Stimulated activated CD8-positive, alpha-beta memory T cell treated with anti-CD3 and anti-CD28 coated beads, Interleukin-4, amount 100 ng/mL, for 4 hours (primary cell): ENCODE measurements around the gene PRELID1.
"Not testable (repeated sequence)": the region's sequence is repeated elsewhere in the genome, so short reads cannot be mapped to it uniquely, and the experiment has no call there.

Experiments used
- DNase-seq, 2 donors: peaks; one replicate each; pipeline ENCODE4 v3.0.0-alpha.2; 2020; ENCODE audit warnings: low read depth in 2 of 2, low spot score in 1 of 2

PRELID1 gene

DNA sequence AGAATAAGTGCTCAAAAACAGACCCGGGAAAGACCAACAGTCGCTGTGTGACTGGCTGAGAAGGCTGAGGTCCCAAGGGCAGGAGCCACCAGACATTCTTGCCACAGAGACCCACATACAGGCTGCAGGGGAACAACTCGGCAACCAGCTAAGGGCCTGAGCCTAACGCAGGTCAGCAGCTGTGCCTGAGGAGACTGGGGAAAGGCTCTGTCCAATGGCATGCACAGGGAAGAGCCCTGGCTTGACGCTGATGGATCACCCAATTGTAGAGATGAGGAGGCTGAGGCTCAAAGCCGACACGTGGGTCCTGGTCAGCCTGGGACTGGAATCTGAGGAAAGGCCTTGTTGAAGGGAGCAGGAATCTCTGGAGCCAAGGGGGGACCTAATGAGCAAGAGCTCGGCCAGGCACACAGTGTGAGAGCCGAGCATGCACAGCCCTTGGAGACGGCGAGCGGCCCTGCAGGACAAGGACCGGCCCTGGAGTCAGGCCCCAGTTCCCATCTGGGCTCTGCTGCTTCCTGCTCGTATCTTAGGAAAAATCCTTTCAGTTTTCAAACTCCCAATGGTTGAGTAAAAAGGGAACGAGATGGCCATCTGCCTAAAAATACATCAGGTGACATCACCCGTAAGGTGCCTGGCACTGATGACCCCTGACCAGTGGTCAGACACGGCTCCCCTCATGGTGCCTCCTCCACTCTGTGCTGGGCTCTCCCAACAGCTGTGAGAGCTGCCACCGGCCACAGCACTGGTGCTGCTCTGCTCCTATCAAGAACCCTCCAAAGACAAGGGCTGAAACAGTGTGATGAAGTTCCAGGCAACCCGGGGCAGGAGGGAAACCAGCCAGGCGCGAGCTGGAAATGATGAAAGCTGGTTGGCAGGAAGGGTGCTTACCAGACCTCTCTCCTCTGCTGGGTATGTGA, 31.4 kb downstream of the PRELID1 start:
- DNase-seq: no peak

DNA sequence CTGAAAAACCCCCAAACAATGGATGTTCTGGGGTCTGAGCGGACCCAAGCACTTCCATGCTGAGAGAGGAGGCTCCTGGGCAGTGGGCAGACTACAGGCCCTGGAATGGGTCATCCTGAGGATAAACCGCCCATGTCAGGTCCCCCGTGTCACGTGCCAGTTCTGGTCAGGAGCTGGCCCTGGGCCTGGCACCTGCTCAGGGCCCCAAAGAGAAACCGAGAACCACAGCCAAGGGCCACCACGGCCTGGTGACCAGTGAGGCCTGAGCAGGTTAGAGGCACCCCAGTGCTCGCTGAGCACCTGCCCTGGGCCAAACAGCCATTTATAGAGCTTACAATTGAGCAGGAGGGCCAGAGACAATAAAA, 32.1 kb downstream of the PRELID1 start:
- DNase-seq: no peak

DNA sequence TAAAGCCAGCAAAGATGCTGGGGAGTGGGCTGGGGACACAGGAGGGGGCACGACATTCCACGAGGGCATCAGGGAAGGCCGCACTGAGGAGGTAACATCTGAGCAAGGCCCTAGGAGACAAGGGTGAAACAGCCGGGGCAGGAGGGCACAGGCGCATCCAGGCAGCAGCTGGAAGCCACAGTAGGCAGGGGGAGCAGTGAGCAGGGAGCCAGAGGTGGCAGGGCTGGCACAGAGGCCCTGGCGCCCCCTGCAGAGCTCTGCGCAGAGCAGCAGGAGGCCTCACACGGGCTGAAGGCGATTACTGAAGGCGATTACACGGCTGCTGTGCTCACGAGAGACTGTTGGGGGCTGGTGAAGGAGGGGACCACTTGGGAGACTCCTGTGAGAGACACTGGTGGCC, 32.5 kb downstream of the PRELID1 start:
- DNase-seq: no peak

DNA sequence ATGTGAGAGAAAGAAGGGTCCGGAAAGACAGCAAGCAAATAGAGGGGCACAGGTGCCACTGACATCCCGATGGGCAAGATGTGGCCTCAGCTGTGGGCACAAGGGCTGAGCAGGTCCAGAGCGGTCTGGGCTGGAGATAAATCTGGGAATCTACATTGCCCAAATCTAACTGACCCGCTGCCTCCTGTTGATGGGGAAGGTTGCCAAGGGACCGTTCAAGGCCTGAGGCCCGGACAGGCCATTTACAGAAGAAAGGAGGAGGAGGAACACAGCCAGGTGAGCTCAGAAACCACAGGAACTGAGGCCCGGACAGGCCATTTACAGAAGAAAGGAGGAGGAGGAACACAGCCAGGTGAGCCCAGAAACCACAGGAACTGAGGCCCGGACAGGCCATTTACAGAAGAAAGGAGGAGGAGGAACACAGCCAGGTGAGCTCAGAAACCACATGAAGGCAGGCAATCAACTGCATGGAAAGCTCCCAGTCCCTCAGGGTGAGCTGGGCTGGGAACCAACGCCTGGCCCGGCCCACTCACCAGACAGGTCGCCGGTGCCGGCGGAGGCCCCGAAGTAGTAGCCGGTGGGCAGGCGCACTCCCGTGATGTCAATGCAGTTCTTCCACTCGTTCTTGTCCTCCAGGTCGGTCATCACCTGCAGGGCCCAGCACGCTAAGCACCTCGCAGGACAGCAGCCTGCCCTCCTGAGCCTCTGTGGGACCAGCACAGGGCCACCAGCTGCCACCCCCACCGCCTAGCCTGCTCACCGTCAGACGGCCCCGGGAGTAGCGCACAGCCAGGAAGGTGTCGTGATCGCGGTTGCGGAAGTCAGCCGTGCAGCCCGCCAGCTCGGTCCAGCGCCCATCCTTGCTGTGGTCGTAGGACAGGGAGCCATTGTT, 33.2 kb downstream of the PRELID1 start:
- DNase-seq: no peak

DNA sequence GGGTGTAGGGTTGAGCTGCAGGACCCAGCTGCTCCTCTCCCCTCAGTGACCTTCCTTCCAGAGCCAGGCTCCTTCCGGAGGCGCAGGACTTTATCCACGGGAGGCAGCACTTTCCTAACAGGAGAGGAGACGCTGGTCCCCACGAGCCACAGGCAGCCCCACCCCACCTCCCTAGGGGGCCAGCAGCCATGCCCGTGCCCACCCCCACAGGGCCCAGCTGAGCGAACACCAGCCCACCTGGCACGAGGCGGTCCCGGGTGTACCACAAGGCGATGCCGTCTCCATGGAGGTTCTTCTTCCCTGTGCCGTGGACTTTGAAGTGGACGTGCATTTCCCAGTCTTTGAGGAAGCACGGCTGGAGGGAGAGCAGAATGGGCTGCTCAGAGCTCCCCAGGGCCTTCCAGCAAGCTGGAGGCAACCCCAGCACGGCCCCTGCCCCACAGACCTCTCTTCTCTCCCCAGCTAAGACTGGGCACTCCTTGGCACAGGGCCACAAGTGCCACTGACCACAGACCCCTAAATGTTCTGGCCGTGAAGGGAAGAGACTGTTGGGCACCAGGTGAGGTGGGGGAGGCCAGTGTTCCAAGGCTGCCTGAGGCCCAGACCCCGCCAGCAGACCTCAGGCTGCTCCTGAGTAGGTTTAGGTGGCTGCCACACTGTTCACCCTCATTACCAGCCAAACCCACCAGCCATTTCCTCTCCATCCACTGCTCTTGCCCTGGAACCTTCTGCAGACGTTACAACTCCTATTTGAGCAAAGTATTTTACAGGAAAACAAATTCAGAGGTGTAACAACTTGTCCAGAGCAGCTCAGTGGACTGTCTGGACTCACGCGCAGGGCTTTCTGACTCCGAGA, 34.9 kb downstream of the PRELID1 start:
- no peak for DNase-seq

DNA sequence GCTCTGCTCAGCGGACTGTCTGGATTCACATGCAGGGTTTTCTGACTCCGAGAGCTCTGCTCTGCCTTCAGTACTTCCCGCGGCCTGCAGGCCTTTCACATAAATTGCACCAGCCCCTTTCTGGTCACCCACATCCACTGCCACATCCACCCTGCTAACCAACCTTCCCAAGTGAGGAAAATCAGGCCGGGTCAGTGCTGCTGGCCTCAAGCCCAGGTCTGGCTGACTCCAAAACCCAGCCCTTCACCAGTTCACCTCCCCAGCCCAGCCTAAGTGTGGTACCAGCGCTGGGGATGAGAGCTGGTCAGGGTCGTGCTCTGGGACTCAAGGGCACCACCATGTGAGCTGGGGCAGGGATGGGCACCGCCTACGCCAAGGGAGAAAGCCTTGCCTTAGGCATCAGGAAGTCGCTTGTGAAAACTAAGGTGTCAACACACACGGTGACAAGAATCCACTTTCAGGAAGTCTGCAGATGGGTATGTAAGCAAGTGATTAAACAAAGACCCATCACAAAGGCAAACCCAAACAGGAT, 35.6 kb downstream of the PRELID1 start:
- no peak for DNase-seq

DNA sequence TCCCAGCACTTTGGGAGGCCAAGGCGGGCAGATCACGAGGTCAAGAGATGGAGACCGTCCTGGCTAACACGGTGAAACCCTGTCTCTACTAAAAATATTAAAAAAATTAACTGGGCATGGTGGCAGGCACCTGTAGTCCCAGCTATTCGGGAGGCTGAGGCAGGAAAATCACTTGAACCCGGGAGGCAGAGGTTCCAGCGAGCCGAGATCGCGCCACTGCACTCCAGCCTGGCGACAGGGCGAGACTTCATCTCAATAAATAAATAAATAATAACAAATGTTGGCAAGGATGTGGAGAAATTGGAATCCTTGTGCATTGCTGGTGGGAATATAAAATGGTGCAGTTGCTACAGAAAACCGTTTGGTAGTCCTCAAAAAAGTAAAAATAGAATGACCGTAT, 39.4 kb downstream of the PRELID1 start:
- not testable (repeated sequence) for DNase-seq

DNA sequence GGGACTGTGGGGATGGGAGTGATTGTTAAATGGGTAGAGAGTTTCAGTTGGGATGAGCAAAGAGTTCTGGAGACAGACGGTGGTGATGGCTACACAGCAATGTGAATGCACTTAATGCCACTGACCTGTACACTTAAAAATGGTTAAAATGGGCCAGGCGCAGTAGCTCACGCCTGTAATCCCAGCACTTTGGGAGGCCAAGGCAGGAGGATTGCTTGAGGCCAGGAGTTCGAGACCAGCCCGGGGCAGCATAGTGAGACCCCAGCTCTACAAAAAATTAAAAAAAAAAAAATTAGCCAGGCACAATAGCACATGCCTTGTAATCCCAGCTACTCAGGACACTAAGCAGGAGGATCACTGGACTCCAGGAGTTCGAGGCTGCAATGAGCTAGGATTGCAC, 40.2 kb downstream of the PRELID1 start:
- DNase-seq: no peak

DNA sequence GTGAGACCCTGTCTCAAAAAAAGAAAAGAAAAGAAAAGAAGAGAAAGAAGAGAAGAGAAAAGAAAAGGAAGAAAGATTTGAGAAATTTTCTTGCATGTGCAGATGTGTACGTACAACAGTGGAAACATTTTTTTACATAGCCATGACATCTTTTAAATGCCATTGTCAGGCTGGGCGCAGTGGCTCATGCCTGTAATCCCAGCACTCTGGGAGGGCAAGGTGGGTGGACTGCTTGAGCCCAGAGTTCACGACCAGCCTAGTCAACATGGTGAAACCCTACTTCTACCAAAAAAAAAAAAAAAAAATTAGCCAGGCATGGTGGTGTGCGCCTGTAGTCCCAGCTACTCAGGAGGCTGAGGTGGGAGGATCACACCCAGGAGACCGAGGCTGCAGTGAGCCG, 41.3 kb downstream of the PRELID1 start:
- DNase-seq: no peak

DNA sequence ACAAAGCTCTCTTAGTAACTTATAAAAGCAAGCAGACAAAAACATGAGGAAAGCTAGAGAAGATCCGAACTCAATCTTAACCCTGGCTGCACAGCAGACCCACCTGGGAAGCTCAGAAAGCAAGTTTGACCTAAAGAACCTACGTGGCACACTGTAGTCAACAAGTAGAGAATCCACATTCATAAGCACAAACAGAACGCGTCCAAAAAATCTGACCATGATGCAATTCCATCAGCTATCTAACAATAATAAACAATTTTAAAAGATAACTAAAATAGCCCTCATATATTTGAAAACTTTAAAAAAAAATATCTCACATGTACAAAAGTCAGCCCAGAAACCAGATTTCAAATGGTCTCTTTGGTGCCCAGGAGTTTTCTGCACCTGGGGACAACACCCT, 43.2 kb downstream of the PRELID1 start:
- no peak for DNase-seq

DNA sequence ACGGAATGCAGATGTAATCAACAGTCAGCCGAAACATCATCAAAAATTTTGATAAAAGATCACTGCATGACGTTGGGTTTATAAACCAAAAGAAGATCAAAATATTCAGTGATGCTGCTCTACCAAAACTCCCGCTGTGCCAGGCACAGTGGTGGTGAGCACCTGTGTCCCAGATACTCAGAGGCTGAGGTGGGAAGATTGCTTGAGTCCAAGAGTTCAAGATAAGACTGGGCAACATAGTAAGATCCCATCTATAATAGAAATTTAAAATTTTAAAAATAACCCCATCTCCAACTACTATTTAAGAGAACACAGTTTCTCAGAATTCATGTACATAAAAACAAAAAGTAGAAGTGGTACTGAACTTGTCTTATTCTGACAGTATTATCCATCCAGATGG, 44.1 kb downstream of the PRELID1 start:
- DNase-seq: no peak

DNA sequence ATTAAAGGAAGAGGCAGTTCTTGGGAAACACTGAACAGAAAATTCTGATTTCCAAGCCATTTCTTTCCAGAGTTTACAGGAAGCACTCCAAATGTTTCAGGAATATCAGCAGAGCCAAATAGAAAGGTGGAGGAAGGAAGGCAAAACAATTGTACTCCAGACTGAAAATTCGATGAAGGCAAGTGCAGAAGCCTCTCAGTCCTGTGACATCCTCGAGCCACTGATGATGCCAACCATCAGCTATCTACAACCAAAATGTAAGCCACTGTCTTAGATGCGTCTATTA, 45.7 kb downstream of the PRELID1 start:
- DNase-seq: no peak

DNA sequence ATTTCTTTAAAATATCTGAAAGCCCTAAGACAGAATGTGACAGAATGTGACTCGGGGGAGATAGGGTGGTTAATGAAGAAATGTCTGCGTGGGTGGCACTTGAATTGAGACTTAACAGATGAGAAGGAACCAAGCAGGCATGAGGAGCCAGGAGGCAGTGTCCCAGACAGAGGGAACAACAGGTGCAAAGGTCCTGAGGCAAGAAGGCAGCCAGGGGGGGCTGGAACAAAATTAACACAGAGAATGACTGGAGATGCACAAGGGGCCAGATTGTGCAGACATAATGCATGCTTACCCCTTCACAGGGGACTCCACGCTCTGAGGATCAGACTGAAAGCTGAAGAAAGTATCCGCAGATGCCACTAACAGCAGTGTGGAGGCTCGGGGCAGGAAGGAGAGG, 46.2 kb downstream of the PRELID1 start:
- DNase-seq: no peak

DNA sequence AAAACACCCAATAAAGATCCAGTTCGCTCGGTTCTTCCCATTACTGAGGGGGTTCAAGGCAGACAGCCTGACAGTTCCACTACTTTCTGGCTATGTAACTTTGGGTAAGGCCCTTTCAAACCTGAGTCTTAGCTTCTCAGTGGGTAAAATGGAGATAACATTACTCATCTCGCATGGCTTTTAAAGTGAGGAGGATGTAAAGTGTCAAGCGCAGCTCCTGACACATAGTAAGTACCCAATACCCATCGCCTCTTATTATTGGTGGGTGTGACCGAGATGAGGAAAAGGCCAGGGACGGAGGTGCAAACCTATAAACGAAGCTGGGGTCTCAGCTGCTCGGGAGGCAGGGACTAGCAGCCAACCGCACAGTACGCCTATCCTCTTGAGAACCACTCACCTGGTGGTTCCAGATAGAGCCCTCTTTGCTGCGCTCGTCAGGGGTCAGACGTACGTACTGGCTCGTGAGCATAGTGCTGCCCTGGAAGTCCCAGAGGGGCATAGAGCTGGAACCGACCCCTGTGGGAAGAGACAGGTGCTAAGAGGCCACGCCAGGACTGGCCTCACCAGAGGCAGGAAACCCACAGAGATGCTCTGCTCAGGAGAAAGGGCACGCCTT, 47.3 kb downstream of the PRELID1 start:
- no peak for DNase-seq

DNA sequence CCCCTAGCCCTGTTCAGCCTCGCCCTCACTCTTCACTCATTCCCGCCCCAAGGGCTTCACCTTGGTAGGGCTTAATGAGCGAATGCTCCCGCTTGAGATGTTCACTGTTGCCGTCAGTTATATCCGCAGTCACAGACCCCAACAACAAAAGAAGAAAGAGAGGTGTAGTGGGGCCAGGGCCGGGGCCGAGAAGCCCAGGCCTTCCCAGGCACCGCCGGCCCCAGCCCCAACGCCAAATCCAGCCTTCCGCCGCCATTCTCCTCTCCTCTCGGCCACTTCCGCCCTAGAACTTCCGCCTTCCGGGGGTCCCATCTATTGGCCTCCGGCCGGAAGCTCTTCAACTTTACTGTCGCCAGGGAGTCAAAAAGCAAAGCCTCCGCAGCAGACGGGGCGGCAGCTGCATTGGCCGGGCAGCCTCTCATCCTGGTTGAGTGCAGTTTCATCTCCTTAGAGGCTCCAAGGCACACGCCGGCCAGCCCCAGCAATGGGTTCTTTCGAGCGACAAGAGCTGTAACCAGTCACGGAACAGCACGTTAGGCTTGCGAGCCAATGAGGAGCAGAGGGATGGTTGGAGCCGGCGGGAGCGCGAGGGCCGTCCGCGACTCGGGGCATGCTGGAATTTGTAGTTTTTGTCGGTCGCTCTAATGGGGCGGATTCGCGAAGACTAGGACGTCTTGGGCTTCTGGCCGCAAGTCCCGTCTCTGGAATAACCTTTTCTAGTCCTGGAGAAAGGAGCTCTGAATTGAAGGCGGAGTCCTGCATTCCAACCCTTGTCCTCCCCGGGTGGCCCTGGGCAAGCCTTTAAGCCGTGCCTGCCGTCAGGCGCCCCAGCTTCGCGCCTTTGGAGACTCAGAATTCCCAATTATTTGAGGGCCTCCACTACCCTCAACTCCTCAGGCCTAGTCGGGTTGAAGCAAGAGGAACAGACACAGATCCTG, 48.1 kb downstream of the PRELID1 start, which contains the start of gene LMAN2:
Gene LMAN2, minus strand, starts transcription at position 277 of the 938 bp plus-strand sequence. Its CDS starts 21 bp downstream, at position 256.
- peak; percentile 74 to 80 for DNase-seq

DNA sequence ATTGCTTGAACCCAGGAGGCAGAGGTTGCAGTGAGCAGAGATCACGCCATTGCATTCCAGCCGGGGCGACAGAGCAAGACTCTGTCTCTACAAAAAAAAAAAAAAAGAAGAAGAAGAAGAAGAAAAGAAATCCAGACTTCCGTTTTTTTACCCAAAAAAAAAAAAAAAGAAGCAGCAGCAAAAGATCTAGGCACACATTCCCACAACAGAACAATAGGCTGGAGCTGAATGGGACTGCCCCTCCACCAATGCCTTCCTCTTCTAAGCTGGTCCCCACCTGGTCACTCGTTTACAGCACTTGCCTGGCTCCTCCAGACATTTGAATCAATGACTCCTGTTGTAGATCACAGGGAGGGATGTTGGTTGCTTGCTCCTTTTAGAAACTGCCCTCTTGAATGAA, 49.5 kb downstream of the PRELID1 start:
- DNase-seq: no peak

DNA sequence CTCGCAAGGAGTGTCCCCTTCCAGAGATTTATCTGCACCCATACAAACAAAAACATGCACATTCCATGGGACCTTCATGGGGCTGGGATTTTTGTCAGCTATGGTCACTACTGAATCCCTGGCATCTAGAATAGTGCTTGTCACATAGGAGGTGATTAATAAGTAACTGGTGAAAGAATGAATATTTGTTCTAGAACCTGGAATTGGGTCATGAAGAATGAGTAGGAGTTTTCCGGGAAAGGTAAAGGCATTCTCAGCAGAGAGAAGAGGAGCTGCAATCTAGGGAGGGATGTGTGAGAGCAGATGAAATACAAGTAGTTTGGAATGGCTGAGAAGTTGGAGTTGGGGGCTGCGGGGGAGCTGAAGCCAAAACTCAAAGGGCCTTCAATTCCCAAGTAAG, 50.7 kb downstream of the PRELID1 start:
- no peak for DNase-seq

DNA sequence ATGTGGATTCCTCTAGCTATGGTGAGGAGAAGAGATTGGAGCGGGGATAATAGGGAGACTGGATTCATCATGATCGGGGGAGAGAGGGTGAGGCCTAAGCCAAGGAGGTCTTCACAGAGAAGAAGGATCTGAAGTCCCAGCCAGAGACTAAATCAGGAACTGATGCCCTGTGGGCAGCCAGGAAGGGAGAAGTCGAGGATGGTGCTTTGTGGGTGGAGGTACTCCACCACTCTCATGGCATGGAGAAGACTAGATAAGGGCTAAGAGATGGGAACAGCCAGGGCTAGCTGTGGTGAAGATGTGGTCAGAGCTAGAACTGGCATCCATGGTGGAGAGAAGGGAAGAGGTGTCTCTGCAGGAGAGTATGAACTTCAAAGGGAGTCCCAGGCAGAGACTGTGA, 51.1 kb downstream of the PRELID1 start:
- DNase-seq: no peak

DNA sequence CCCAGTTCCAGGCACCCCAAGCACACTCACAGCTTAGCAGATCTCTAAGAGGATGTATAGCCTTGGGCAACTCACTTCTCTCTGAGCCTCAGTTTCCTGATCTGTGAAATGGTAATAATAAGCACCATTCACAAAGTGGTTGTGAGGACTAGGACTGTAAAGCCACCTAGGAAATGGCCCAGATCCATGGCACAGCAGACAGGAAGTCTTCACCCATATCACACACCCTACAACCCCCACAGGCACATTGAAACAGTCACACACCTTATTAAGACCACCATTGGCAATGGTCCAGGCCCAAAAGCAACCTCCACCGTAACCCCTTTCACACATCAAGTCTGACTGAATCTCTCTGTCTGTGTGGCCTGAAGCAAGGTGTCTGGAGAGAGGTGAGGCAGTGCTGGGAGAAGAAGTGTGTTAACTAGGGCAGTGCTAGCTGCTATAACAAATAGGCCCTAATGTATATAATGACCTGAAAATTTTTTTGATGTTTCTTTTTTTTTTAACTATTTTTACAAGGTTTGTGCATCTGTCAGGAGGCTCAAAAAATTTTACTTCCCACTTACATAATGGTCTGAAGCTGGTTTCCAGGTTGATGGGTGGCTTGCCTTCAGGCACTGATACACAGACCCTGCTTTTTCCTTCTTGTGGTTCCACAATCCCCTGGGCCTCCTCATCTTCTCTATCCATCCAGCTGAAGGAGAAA, 51.7 kb downstream of the PRELID1 start:
- no peak for DNase-seq
